Thoracic aorta (tissue), 2 donors: ENCODE data around the gene FASLG. TPM values are rescaled to one million over a fixed set of nuclear protein-coding genes. Genes with fewer than 3 reads are reported as not detected.
"Not testable (repeated sequence)": the region's sequence is repeated elsewhere in the genome, so short reads cannot be mapped to it uniquely, and the experiment has no call there.

ENCODE experiments used
- ATAC-seq: fragments of 150-250 bp; one replicate; pipeline ENCODE4 v1.8.0; 2017; ENCODE audit warnings: low read depth; ENCODE audit not compliant: insufficient number of reproducible peaks, low FRiP score
- DNase-seq: peaks from one replicate; pipeline ENCODE4 v3.0.0-alpha.2; 2020; ENCODE audit warnings: low spot score
- H3K27ac ChIP-seq, 2 donors: fragments of 200-600 bp; sonication (generic); 1 replicate in 1 of 2; 2 replicates in 1 of 2; pipeline ENCODE4 v1.5.1; 2016; ENCODE audit warnings: mild to moderate bottlenecking in 2 of 2, moderate library complexity in 2 of 2
- H3K27me3 ChIP-seq: fragments of 200-600 bp; sonication (generic); replicated peaks from 2 replicates; pipeline ENCODE4 v1.6.0; 2016; ENCODE audit warnings: mild to moderate bottlenecking; ENCODE audit not compliant: insufficient read depth
- H3K36me3 ChIP-seq: fragments of 200-600 bp; sonication (generic); one replicate; pipeline ENCODE4 v1.5.1; 2016
- H3K4me1 ChIP-seq, 2 donors: fragments of 200-600 bp; sonication (generic); 1 replicate in 1 of 2; 2 replicates in 1 of 2; pipeline versions ENCODE4 v1.5.1 to v1.6.0; 2016; ENCODE audit warnings: low read depth in 2 of 2, mild to moderate bottlenecking in 1 of 2; ENCODE audit not compliant: control insufficient read depth in 1 of 2
- H3K4me3 ChIP-seq: fragments of 200-600 bp; sonication (generic); 2 replicates; pipeline ENCODE4 v1.5.1; 2016; ENCODE audit warnings: mild to moderate bottlenecking
- H3K9me3 ChIP-seq: fragments of 200-600 bp; sonication (generic); 2 replicates; pipeline ENCODE4 v1.5.1; 2016
- total RNA-seq, 2 donors: library from RNA; depleted of rRNA; stranded (reverse); fragments of >200 nt; gene quantifications; one replicate each; pipeline versions ENCODE4 v1.1.0 to v1.2.3, GENCODE V29; 2016
- TF ChIP-seq, protein P1 (sequence below): fragments of 200-600 bp; sonication (generic); IDR thresholded peaks from one replicate; pipeline ENCODE4 v1.5.1; 2019; ENCODE audit warnings: antibody characterized with exemption

FASLG gene
- total RNA-seq, 2 donors from 2014 or later, result not detected

DNA sequence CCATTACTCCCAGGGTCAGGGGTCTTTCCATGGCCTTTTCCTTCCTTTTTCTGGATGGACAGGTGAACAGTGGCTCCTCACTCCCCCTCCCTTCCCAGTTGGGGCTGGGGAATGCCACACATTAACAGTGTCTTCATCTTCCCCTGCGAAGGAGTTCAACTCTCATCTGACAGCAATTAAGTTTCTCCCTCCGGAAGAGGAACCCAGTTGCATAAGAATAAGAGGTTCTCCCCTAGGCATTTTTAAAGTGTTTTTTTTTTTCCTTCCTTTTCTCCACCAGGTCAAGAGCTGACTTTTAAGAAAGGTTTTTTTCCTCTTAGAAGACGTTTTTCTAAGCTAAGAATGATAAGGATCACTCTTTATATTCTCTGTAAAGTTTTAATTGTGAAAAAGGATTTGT is 42.3 kb upstream of the FASLG start:
- Histone ChIP-seq H3K4me3 (no peak overlapping the region), H3K9me3 (peaks cover 11% of the 10 kb centered on the region), H3K27me3 (no peaks in the 10 kb centered on the region), H3K27ac (no peak overlapping the region), H3K4me1 (no peaks in the 10 kb centered on the region), H3K36me3 (no peaks in the 10 kb centered on the region)
- TF ChIP-seq, protein P1, sequence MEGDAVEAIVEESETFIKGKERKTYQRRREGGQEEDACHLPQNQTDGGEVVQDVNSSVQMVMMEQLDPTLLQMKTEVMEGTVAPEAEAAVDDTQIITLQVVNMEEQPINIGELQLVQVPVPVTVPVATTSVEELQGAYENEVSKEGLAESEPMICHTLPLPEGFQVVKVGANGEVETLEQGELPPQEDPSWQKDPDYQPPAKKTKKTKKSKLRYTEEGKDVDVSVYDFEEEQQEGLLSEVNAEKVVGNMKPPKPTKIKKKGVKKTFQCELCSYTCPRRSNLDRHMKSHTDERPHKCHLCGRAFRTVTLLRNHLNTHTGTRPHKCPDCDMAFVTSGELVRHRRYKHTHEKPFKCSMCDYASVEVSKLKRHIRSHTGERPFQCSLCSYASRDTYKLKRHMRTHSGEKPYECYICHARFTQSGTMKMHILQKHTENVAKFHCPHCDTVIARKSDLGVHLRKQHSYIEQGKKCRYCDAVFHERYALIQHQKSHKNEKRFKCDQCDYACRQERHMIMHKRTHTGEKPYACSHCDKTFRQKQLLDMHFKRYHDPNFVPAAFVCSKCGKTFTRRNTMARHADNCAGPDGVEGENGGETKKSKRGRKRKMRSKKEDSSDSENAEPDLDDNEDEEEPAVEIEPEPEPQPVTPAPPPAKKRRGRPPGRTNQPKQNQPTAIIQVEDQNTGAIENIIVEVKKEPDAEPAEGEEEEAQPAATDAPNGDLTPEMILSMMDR, result no peak
- ATAC-seq, result no peak
- DNase-seq, result no peak

DNA sequence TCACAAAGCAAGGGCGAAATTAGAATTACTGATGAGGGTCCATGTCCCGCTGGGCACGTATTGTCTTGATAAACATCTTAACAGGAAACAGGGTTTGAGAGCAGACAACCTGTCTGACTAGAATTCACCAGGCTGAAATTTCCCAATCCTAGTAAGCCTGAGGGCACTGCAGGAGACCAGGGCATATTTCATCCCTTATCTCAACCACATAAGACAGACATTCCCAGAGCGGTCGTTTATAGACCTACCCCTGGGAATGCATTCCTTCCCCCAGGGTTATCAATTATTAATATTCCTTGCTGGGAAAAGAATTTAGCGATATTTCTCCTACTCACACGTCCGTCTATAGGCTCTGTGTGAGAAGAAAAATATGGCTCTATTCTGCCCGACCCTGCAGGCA is 38.3 kb upstream of the FASLG start:
- not testable (repeated sequence) for H3K4me3 ChIP-seq, H3K27me3 ChIP-seq, DNase-seq, H3K4me1 ChIP-seq, ATAC-seq, H3K36me3 ChIP-seq, H3K27ac ChIP-seq
- H3K9me3 ChIP-seq, result peaks cover 11% of the 10 kb centered on the region

DNA sequence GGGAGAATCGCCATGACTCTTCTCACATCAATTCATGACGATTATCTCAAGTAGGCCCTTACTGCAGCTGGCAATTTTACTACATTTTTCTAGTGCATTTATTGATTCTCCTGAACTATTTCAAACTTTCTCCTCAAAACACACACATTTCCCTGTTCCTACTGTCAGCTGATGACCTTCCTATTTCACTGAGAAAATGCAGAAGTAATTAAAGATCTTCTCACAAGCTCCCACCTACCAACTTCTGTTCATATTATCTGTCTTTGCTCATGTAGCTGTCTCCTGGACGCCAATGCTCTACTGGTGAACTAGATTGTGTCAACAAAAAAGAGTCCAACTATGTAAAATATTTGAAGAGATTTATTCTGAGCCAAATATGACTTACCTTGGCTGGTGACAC is 36.4 kb upstream of the FASLG start:
- ATAC-seq (no peak), DNase-seq (no peak)
- H3K36me3 ChIP-seq, result no peaks in the 10 kb centered on the region
- no peak overlapping the region for H3K4me3 ChIP-seq
- peaks cover 11% of the 10 kb centered on the region for H3K9me3 ChIP-seq
- no peak overlapping the region for H3K27ac ChIP-seq
- TF ChIP-seq, protein P1, result no peak
- H3K4me1 ChIP-seq, result no peaks in the 10 kb centered on the region
- H3K27me3 ChIP-seq, result no peaks in the 10 kb centered on the region

DNA sequence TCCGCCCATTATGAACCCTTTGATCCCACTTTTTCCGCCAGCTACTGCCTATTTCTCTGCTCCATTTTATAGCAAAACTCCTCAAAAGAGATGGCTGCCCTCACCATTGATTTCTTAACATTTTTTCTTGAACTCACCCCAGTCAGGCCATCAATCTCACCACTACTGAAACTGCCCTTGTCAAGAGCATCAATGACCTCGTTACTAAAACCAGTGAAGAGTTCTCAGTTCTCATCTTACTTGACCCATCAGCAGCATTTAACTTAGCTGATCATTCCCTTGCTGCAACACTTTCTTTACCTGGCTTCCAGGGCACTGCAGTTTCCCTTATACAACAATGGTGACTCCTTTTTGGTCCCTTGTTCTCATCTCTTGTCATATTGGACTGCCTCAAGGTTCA is 35.2 kb upstream of the FASLG start:
- Histone ChIP-seq H3K9me3 (peaks cover 11% of the 10 kb centered on the region), H3K27me3 (no peaks in the 10 kb centered on the region), H3K27ac (no peak overlapping the region), H3K4me3 (no peak overlapping the region), H3K36me3 (no peaks in the 10 kb centered on the region), H3K4me1 (no peaks in the 10 kb centered on the region)
- no peak for DNase-seq
- no peak for ATAC-seq
- TF ChIP-seq, protein P1, result no peak

DNA sequence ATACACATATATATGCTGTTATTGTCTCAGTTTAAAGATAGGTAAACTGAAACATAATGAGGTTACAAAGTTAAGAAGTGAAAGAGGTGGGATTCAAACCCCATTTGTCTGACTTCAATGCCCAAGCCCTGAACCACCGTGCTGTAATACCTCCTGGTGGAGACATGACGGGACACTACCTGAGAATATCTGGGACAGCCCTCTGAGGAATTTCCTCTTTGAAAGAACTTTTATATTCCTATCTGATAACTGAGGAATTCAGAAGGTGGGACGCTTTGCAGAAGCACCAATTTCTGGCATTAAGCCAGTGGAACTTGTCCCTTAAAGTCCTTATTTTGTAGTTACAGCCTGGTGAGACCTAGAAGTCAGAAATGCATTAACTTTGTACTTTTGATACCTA is 32.1 kb upstream of the FASLG start:
- Histone ChIP-seq H3K4me1 (no peaks in the 10 kb centered on the region), H3K9me3 (no peaks in the 10 kb centered on the region), H3K27ac (no peak overlapping the region), H3K4me3 (no peak overlapping the region), H3K27me3 (no peaks in the 10 kb centered on the region), H3K36me3 (no peaks in the 10 kb centered on the region)
- no peak for DNase-seq
- no peak for ATAC-seq
- TF ChIP-seq, protein P1, result no peak

DNA sequence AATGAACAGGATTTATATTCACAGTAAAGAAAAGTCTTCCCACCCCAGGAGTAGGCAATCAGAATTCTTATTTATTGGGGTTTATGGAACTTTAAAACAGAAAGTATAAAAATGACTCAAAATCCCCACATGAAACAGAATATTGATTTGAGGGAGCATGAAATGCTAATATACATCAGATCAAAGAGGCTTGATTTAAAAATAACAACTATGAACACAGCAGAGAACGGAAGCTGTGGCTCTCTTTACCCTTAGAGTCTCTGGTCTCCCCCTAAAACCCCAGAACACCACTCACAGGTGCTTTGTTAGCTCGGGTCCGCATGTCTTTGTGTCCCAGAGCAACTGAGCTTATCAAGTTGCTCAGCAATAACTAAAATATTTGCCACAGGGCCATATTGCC is 31.2 kb upstream of the FASLG start:
- Histone ChIP-seq H3K4me1 (no peaks in the 10 kb centered on the region), H3K36me3 (no peaks in the 10 kb centered on the region), H3K9me3 (no peaks in the 10 kb centered on the region), H3K27ac (no peak overlapping the region), H3K27me3 (no peaks in the 10 kb centered on the region), H3K4me3 (no peak overlapping the region)
- TF ChIP-seq, protein P1, result no peak
- no peak for ATAC-seq
- no peak for DNase-seq
